Transverse colon (tissue), 4 donors: ENCODE data around the gene PSKH1. TPM values are rescaled to one million over a fixed set of nuclear protein-coding genes. Genes with fewer than 3 reads are reported as not detected.

ENCODE experiments used
- DNase-seq: peaks from one replicate; pipeline ENCODE4 v3.0.0-alpha.2; 2019
- H3K27ac ChIP-seq, 4 donors: fragments of 200-600 bp; sonication (generic); 2 replicates each; pipeline ENCODE4 v1.5.1; 2016 to 2018; ENCODE audit warnings: inconsistent platforms in 4 of 4
- H3K27me3 ChIP-seq: fragments of 200-600 bp; sonication (generic); 2 replicates; pipeline ENCODE4 v1.5.1; 2017; ENCODE audit warnings: inconsistent platforms
- H3K36me3 ChIP-seq, 4 donors: fragments of 200-600 bp; sonication (generic); 2 replicates each; pipeline ENCODE4 v1.5.1; 2017 to 2019; ENCODE audit warnings: inconsistent platforms in 4 of 4
- H3K4me1 ChIP-seq, 4 donors: fragments of 200-600 bp; sonication (generic); 2 replicates each; pipeline ENCODE4 v1.5.1; 2017 to 2020; ENCODE audit warnings: inconsistent platforms in 4 of 4
- H3K4me3 ChIP-seq, 4 donors: fragments of 200-600 bp; sonication (generic); 1 replicate in 1 of 4; 2 replicates in 3 of 4; pipeline versions ENCODE4 v1.5.1 to v1.6.1; 2017 to 2019; ENCODE audit warnings: inconsistent platforms in 4 of 4
- H3K9me3 ChIP-seq, 2 donors: fragments of 200-600 bp; sonication (generic); 2 replicates each; pipeline ENCODE4 v1.5.1; 2017 to 2019; ENCODE audit warnings: inconsistent platforms in 2 of 2
- CTCF ChIP-seq, 5 experiments: fragments of 200-600 bp in 3 of 5; fragments of 450-650 bp in 2 of 5; sonication (generic) in 3 of 5; IDR thresholded peaks; 1 replicate in 2 of 5; 2 replicates in 3 of 5; pipeline ENCODE4 v1.5.1; 2016 to 2017; ENCODE audit warnings: antibody characterized with exemption in 5 of 5, inconsistent platforms in 3 of 5, mild to moderate bottlenecking in 2 of 5, moderate library complexity in 1 of 5
- EP300 ChIP-seq: sonication (generic); formaldehyde crosslinking; IDR thresholded peaks from one replicate; pipeline ENCODE4 v1.6.1; 2017; ENCODE audit warnings: antibody characterized with exemption, low read depth
- POLR2A ChIP-seq: fragments of 450-650 bp; IDR thresholded peaks from one replicate; pipeline ENCODE4 v1.6.1; 2016; ENCODE audit warnings: antibody characterized with exemption, mild to moderate bottlenecking, moderate library complexity
- POLR2AphosphoS5 ChIP-seq, 3 donors: sonication (generic); formaldehyde crosslinking; IDR thresholded peaks; one replicate each; pipeline ENCODE4 v1.6.1; 2016; ENCODE audit warnings: antibody characterized with exemption in 3 of 3
- WGBS, 2 donors: methylation state at CpG; one replicate each; pipeline ENCODE4 v1.1.5; 2018; ENCODE audit warnings: low coverage in 1 of 2; 5-methylcytosine and 5-hydroxymethylcytosine counted together
- in situ Hi-C, 4 donors: fragments of 200-750 bp; cut with MboI; loops; one replicate each; pipeline versions ENCODE4 v1.15.0 to v1.15.1; 2017; ENCODE audit warnings: low sequenced_read_pairs in 3 of 4, low pct_ligation_motif_present in 1 of 4, low pct_unique_long_range_greater_than_20kb in 1 of 4
- intact Hi-C: fragments of 100-400 bp; cut with DNase I; formaldehyde crosslinking; loops from one replicate; pipeline ENCODE4 v1.15.1; 2023; ENCODE audit warnings: low total_unique reads
- total RNA-seq, 4 donors: library from RNA; depleted of rRNA; stranded (reverse); fragments of >200 nt; gene quantifications; one replicate each; pipeline ENCODE4 v1.1.0, GENCODE V29; 2016

PSKH1 gene
- total RNA-seq, 4 donors from 2014 or later: 24.1 to 132 (median 56.2) TPM

GRCh38 chr16:67954421-67955196 is 61.6 kb downstream of the PSKH1 start:
- Histone ChIP-seq H3K4me1 (peaks cover 0 to 14% (median 6%) of the 10 kb centered on the region in 4 donors), H3K9me3 (no peaks in the 10 kb centered on the region), H3K27me3 (no peaks in the 10 kb centered on the region), H3K27ac (no peak overlapping the region), H3K36me3 (no peaks in the 10 kb centered on the region), H3K4me3 (no peak overlapping the region)
- TF ChIP-seq POLR2AphosphoS5 (IDR thresholded peaks at IDR 0.05): no peak
- no peak for TF ChIP-seq POLR2A
- TF ChIP-seq EP300: no peak
- TF ChIP-seq CTCF (IDR thresholded peaks at IDR 0.05): no peak
- in situ Hi-C loops: no loop called here
- intact Hi-C loops: no loop called here
- 79 to 83% methylated on average over 2 to 10 of the region's 10 CpGs for WGBS, 2 donors
- no peak for DNase-seq

- in situ Hi-C loops: no loop called here
- intact Hi-C loops: no loop called here
- Histone ChIP-seq H3K36me3 (no peaks in the 10 kb centered on the region), H3K27me3 (no peaks in the 10 kb centered on the region), H3K27ac (no peak overlapping the region), H3K9me3 (no peaks in the 10 kb centered on the region), H3K4me3 (no peak overlapping the region), H3K4me1 (peaks cover 0 to 28% (median 23%) of the 10 kb centered on the region in 4 donors)
- no peak for DNase-seq
- TF ChIP-seq CTCF (IDR thresholded peaks at IDR 0.05) (no peak), POLR2A (no peak), EP300 (no peak), POLR2AphosphoS5 (IDR thresholded peaks at IDR 0.05) (no peak)
- WGBS, 2 donors: 93% methylated on average over 4 of the region's 9 CpGs; no CpG with 5 or more reads in 1 of the 2 donors
Observed at GRCh38 chr16:67957622-67958021, 64.6 kb downstream of the PSKH1 start.

- in situ Hi-C loops: no loop called here
- H3K4me1 ChIP-seq: peaks cover 0 to 42% (median 25%) of the 10 kb centered on the region in 4 donors
- H3K36me3 ChIP-seq: no peaks in the 10 kb centered on the region
- intact Hi-C loops: no loop called here
- no peaks in the 10 kb centered on the region for H3K27me3 ChIP-seq
- peak; percentile 36 for DNase-seq
- no peaks in the 10 kb centered on the region for H3K9me3 ChIP-seq
- no peak overlapping the region for H3K4me3 ChIP-seq
- peak overlapping the region; percentile 60 to 74 (median 66) for H3K27ac ChIP-seq
- 45 to 66% methylated on average over 4 to 9 of the region's 11 CpGs for WGBS, 2 donors
- TF ChIP-seq POLR2A: no peak
- peak; percentile 29 to 56 (median 41) for TF ChIP-seq POLR2AphosphoS5 (IDR thresholded peaks at IDR 0.05)
- no peak for TF ChIP-seq EP300
- TF ChIP-seq CTCF (IDR thresholded peaks at IDR 0.05): no peak
Observed at GRCh38 chr16:67959536-67960329, 66.7 kb downstream of the PSKH1 start.

- Histone ChIP-seq H3K27ac (peak overlapping the region; percentile 2 to 74 (median 50)), H3K4me1 (peaks cover 9 to 54% (median 31%) of the 10 kb centered on the region in 4 donors), H3K9me3 (no peaks in the 10 kb centered on the region), H3K36me3 (no peaks in the 10 kb centered on the region), H3K4me3 (no peak overlapping the region), H3K27me3 (no peaks in the 10 kb centered on the region)
- in situ Hi-C loops: no loop called here
- DNase-seq: peak; percentile 82
- TF ChIP-seq POLR2AphosphoS5 (IDR thresholded peaks at IDR 0.05) (peak; percentile 77 to 92 (median 82)), EP300 (peak; percentile 48), POLR2A (no peak)
- WGBS, 2 donors: 60% methylated on average over 12 of the region's 13 CpGs; no CpG with 5 or more reads in 1 of the 2 donors
- intact Hi-C loops: no loop called here
Observed at GRCh38 chr16:67961551-67961957, 68.5 kb downstream of the PSKH1 start.
